GM18519 (cell line): ENCODE measurements around the gene ANKRD9.
"Not testable (repeated sequence)": the region's sequence is repeated elsewhere in the genome, so short reads cannot be mapped to it uniquely, and the experiment has no call there.

Experiments used
- ATAC-seq: cut with Tn5 transposase; IDR thresholded peaks from one replicate; pipeline ENCODE4 v1.9.1; 2021; ENCODE audit warnings: mild to moderate bottlenecking, moderate library complexity; ENCODE audit not compliant: unreplicated experiment, low FRiP score

ANKRD9 gene

GRCh38 chr14:102509746-102510615 is at the start of gene ANKRD9:
Gene ANKRD9, minus strand, starts transcription at chr14:102509776. Its CDS starts 1,887 bp downstream, at chr14:102507889.
- peak; percentile 60 for ATAC-seq

GRCh38 chr14:102558556-102558955 is 49.0 kb upstream of the ANKRD9 start:
- no peak for ATAC-seq

- ATAC-seq = no peak
Measured at GRCh38 chr14:102557434-102558226, 48.1 kb upstream of the ANKRD9 start.

- no peak for ATAC-seq
Measured at GRCh38 chr14:102556098-102556677, 46.6 kb upstream of the ANKRD9 start.

GRCh38 chr14:102554821-102555819 is 45.5 kb upstream of the ANKRD9 start:
- ATAC-seq = no peak

- no peak for ATAC-seq
Measured at GRCh38 chr14:102551995-102552705, 42.6 kb upstream of the ANKRD9 start.

GRCh38 chr14:102550927-102551401 is 41.4 kb upstream of the ANKRD9 start:
- not testable (repeated sequence) for ATAC-seq

GRCh38 chr14:102548616-102549240 is 39.2 kb upstream of the ANKRD9 start:
- no peak for ATAC-seq

- ATAC-seq = no peak
Measured at GRCh38 chr14:102545461-102546265, 36.1 kb upstream of the ANKRD9 start.

GRCh38 chr14:102544747-102545460 is 35.3 kb upstream of the ANKRD9 start:
- no peak for ATAC-seq

- ATAC-seq = no peak
Measured at GRCh38 chr14:102544046-102544746, 34.6 kb upstream of the ANKRD9 start.

GRCh38 chr14:102541771-102542170 is 32.2 kb upstream of the ANKRD9 start:
- no peak for ATAC-seq

- not testable (repeated sequence) for ATAC-seq
Measured at GRCh38 chr14:102541029-102541491, 31.5 kb upstream of the ANKRD9 start.

GRCh38 chr14:102540315-102541028 is 30.9 kb upstream of the ANKRD9 start:
- ATAC-seq = no peak

GRCh38 chr14:102539544-102540314 is 30.2 kb upstream of the ANKRD9 start:
- no peak for ATAC-seq
